HCT116 (cell line): ENCODE data around the gene SLC25A13. TPM values are rescaled to one million over a fixed set of nuclear protein-coding genes. Genes with fewer than 3 reads are reported as not detected.
A peak's percentile ranks its signal among the peaks of the same experiment; 100 is the strongest.

Experiments
- ATAC-seq: fragments of 200-7000 bp; cut with Tn5 transposase; 2 replicates; pipeline ENCODE4 v1.9.1; 2020; ENCODE audit warnings: mild to moderate bottlenecking, moderate library complexity
- BruUV-seq: library from RNA; stranded (reverse); fragments of 400-500 nt; replicated peaks from 2 replicates; lab custom pipeline; 2021; lab: Mats Ljungman, UMichigan
- CTCF ChIA-PET: fragments of 300-600 bp; sonication (Branson Sonifier 250); formaldehyde crosslinking; loops from one replicate; lab custom pipeline; 2021; ENCODE audit warnings: antibody characterized with exemption; lab: Charles Lee
- POLR2A ChIA-PET: fragments of 300-600, 350-600 bp; sonication (Branson Sonifier 250); formaldehyde crosslinking; loops from one replicate; lab custom pipeline; 2021; ENCODE audit warnings: antibody characterized with exemption; lab: Charles Lee
- RAD21 ChIA-PET, 2 experiments: fragments of 300-600 bp; sonication (Branson Sonifier 250); formaldehyde crosslinking; loops; one replicate each; lab custom pipeline; 2023; ENCODE audit warnings: low total read pairs in 2 of 2; ENCODE audit not compliant: uncharacterized antibody in 2 of 2, unreplicated experiment in 2 of 2, low non-redundant PET in 1 of 2; lab: Charles Lee
- DNase-seq: peaks from one replicate; pipeline ENCODE4 v3.0.0-alpha.2; 2010; ENCODE audit warnings: low read depth, low spot score
- H2AFZ ChIP-seq: fragments of 200-600 bp; shearing (Covaris generic), sonication (generic); 2 replicates; pipeline ENCODE4 v1.6.1; 2017; ENCODE audit warnings: low read depth, mixed run types, mixed read lengths, antibody characterized with exemption, low read length; ENCODE audit not compliant: poor library complexity, severe bottlenecking
- H3K27ac ChIP-seq: 2 replicates; pipeline ENCODE4 v1.5.1; 2012; ENCODE audit warnings: low read depth, low read length
- H3K27me3 ChIP-seq: fragments of 200-600 bp; sonication (generic); 2 replicates; pipeline ENCODE4 v1.6.1; 2016; ENCODE audit warnings: mixed run types, low read length, mixed read lengths; ENCODE audit not compliant: insufficient read depth
- H3K36me3 ChIP-seq, 2 experiments: fragments of 200-500 bp in 1 of 2; fragments of 200-600 bp in 1 of 2; sonication (Bioruptor generic) in 1 of 2; sonication (generic) in 1 of 2; 2 replicates each; pipeline versions ENCODE4 v1.5.1 to v1.6.1; 2014 to 2016; ENCODE audit warnings: low read length in 2 of 2, inconsistent platforms in 1 of 2, mixed read lengths in 1 of 2, mixed run types in 1 of 2; ENCODE audit not compliant: insufficient read depth in 2 of 2, control insufficient read depth in 1 of 2
- H3K4me1 ChIP-seq, 2 experiments: fragments of 200-600 bp in 1 of 2; sonication (generic) in 1 of 2; 2 replicates each; pipeline versions ENCODE4 v1.5.1 to v1.6.1; 2012 to 2017; ENCODE audit warnings: low read length in 2 of 2, inconsistent platforms in 1 of 2, mild to moderate bottlenecking in 1 of 2, mixed read lengths in 1 of 2, mixed run types in 1 of 2, moderate library complexity in 1 of 2; ENCODE audit not compliant: insufficient read depth in 2 of 2, control insufficient read depth in 1 of 2
- H3K4me2 ChIP-seq: fragments of 200-600 bp; sonication (generic); 2 replicates; pipeline ENCODE4 v1.6.1; 2017; ENCODE audit warnings: mixed run types, low read length, mixed read lengths
- H3K4me3 ChIP-seq, 2 experiments: fragments of 200-600 bp in 1 of 2; sonication (generic) in 1 of 2; replicated peaks in 1 of 2; 2 replicates each; pipeline ENCODE4 v1.5.1; 2011 to 2016; ENCODE audit warnings: low read length in 2 of 2, control low read depth in 1 of 2, low read depth in 1 of 2, mild to moderate bottlenecking in 1 of 2, mixed read lengths in 1 of 2, mixed run types in 1 of 2
- H3K79me2 ChIP-seq: fragments of 200-600 bp; sonication (generic); 2 replicates; pipeline ENCODE4 v1.6.1; 2017; ENCODE audit warnings: mild to moderate bottlenecking, mixed run types, low read length, moderate library complexity, mixed read lengths; ENCODE audit not compliant: insufficient read depth
- H3K9ac ChIP-seq: fragments of 200-600 bp; sonication (generic); 2 replicates; pipeline ENCODE4 v1.6.1; 2016; ENCODE audit warnings: low read length, mixed read lengths
- H3K9me2 ChIP-seq: fragments of 200-600 bp; sonication (generic), shearing (Covaris generic); 2 replicates; pipeline ENCODE4 v1.6.1; 2017; ENCODE audit warnings: mixed run types, mild to moderate bottlenecking, moderate library complexity; ENCODE audit not compliant: insufficient read depth
- H3K9me3 ChIP-seq, 2 experiments: fragments of 200-500 bp in 1 of 2; fragments of 200-600 bp in 1 of 2; sonication (Bioruptor generic) in 1 of 2; sonication (generic) in 1 of 2; 2 replicates each; pipeline ENCODE4 v1.6.1; 2014 to 2017; ENCODE audit warnings: low read length in 2 of 2, mixed read lengths in 2 of 2, inconsistent platforms in 1 of 2, low read depth in 1 of 2, mild to moderate bottlenecking in 1 of 2, mixed run types in 1 of 2, moderate library complexity in 1 of 2; ENCODE audit not compliant: control insufficient read depth in 1 of 2, insufficient read depth in 1 of 2
- H4K20me1 ChIP-seq: fragments of 200-600 bp; sonication (generic), shearing (Covaris generic); 2 replicates; pipeline ENCODE4 v1.6.1; 2017; ENCODE audit warnings: mixed run types, mild to moderate bottlenecking, moderate library complexity; ENCODE audit not compliant: insufficient read depth
- CBX3 ChIP-seq: IDR thresholded peaks from 2 replicates; pipeline ENCODE4 v1.6.1; 2012; ENCODE audit warnings: low read depth
- ELF1 ChIP-seq: IDR thresholded peaks from 2 replicates; pipeline ENCODE4 v1.6.1; 2012; ENCODE audit warnings: low read depth, borderline replicate concordance
- EZH2phosphoT487 ChIP-seq: fragments of 200-600 bp; IDR thresholded peaks from 2 replicates; pipeline ENCODE4 v1.6.1; 2018; ENCODE audit warnings: antibody characterized with exemption, borderline replicate concordance
- FOSL1 ChIP-seq: IDR thresholded peaks from 2 replicates; pipeline ENCODE4 v1.6.1; 2012; ENCODE audit warnings: low read depth
- JUND ChIP-seq: IDR thresholded peaks from 2 replicates; pipeline ENCODE4 v1.6.1; 2012
- POLR2A ChIP-seq: IDR thresholded peaks from 2 replicates; pipeline ENCODE4 v1.7.0; 2011; ENCODE audit warnings: borderline replicate concordance; ENCODE audit not compliant: insufficient read depth, insufficient read length; ENCODE audit errors: extremely low read depth
- RAD21 ChIP-seq: IDR thresholded peaks from 2 replicates; pipeline ENCODE4 v1.6.1; 2012; ENCODE audit warnings: low read depth, mild to moderate bottlenecking
- SIN3A ChIP-seq: IDR thresholded peaks from 2 replicates; pipeline ENCODE4 v1.6.1; 2012; ENCODE audit warnings: low read depth
- TCF7L2 ChIP-seq: IDR thresholded peaks from 2 replicates; pipeline ENCODE4 v1.7.0; 2011; ENCODE audit warnings: borderline replicate concordance, inconsistent platforms; ENCODE audit not compliant: insufficient read depth, insufficient read length; ENCODE audit errors: extremely low read depth
- YY1 ChIP-seq: IDR thresholded peaks from 2 replicates; pipeline ENCODE4 v1.6.1; 2011; ENCODE audit warnings: low read length, low read depth, moderate library complexity, mild to moderate bottlenecking; ENCODE audit not compliant: insufficient replicate concordance; ENCODE audit errors: extremely low read depth
- ZFX ChIP-seq: fragments of 450-650 bp; IDR thresholded peaks from 2 replicates; pipeline ENCODE4 v1.6.1; 2017
- ZNF274 ChIP-seq: fragments of 200-500 bp; sonication (Bioruptor generic); IDR thresholded peaks from 2 replicates; pipeline ENCODE4 v1.6.1; 2014; ENCODE audit warnings: mild to moderate bottlenecking, low read depth, low read length, inconsistent platforms
- intact Hi-C: fragments of 100-400 bp; cut with micrococcal nuclease; formaldehyde crosslinking; loops from 2 replicates; pipeline ENCODE4 v1.10.0; 2022
- total RNA-seq: library from RNA; stranded (reverse); gene quantifications from one replicate; pipeline ENCODE4 v1.2.1, GENCODE V29; 2021; ENCODE audit not compliant: unreplicated experiment
- TF ChIP-seq, protein P1 (sequence below): IDR thresholded peaks from 2 replicates; pipeline ENCODE4 v1.6.1; 2011; ENCODE audit warnings: mild to moderate bottlenecking, low read length, moderate library complexity; ENCODE audit not compliant: insufficient replicate concordance; ENCODE audit errors: extremely low read depth
- TF ChIP-seq, protein P2 (sequence below): IDR thresholded peaks from 2 replicates; pipeline ENCODE4 v1.6.1; 2012
- TF ChIP-seq, protein P3 (sequence below), 3 experiments: fragments of 200-600 bp in 1 of 3; sonication (generic) in 1 of 3; IDR thresholded peaks in 2 of 3; conservative IDR thresholded peaks in 1 of 3; 2 replicates each; pipeline ENCODE4 v1.5.1; 2012 to 2017; ENCODE audit warnings: low read depth in 2 of 3, low read length in 2 of 3, antibody characterized with exemption in 1 of 3, borderline replicate concordance in 1 of 3, control low read depth in 1 of 3, mild to moderate bottlenecking in 1 of 3, mixed read lengths in 1 of 3, mixed run types in 1 of 3, moderate library complexity in 1 of 3; ENCODE audit not compliant: insufficient read depth in 1 of 3

The SLC25A13 gene
- total RNA-seq, 1 experiment from 2014 or later = 19.3 TPM

DNA sequence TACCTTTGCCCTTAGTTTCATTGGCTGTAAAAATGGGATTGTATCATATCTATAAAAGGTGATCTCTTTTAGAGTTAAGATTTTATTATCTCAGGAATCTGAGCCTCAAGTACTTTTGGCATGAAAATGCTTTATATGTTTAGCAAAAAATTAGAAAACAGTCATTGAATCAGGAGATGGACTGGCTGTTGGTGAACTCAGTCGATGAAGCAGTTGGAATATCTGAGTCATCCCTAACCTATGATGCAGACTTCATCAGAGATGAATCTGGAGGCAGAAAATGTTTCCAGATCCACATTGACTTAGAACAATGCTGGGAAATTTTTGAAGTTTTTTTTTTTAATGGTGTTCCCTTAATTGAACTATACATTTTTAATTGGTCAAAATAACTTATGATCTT is 228.5 kb downstream of the SLC25A13 start:
- H3K4me3 ChIP-seq = no peak overlapping the region
- ChIA-PET RAD21 (no interaction called here), POLR2A (no interaction called here), CTCF (no interaction called here)
- H3K79me2 ChIP-seq = no peaks in the 10 kb centered on the region
- H3K4me2 ChIP-seq = no peak overlapping the region
- H3K36me3 ChIP-seq = no peaks in the 10 kb centered on the region
- no peaks in the 10 kb centered on the region for H3K4me1 ChIP-seq
- DNase-seq (no peak), ATAC-seq (no peak)
- intact Hi-C loops = no loop called here
- H3K9me3 ChIP-seq = no peaks in the 10 kb centered on the region
- H3K27me3 ChIP-seq = peaks cover 68% of the 10 kb centered on the region
- BruUV-seq = no TSS peak
- no peaks in the 10 kb centered on the region for H3K9me2 ChIP-seq
- H3K27ac ChIP-seq = no peak overlapping the region
- H2AFZ ChIP-seq = no peak overlapping the region
- TF ChIP-seq FOSL1 (peak; percentile 40; the same call in 1 of the 2 replicates), POLR2A (no peak)
- no peak overlapping the region for H3K9ac ChIP-seq
- no peaks in the 10 kb centered on the region for H4K20me1 ChIP-seq

DNA sequence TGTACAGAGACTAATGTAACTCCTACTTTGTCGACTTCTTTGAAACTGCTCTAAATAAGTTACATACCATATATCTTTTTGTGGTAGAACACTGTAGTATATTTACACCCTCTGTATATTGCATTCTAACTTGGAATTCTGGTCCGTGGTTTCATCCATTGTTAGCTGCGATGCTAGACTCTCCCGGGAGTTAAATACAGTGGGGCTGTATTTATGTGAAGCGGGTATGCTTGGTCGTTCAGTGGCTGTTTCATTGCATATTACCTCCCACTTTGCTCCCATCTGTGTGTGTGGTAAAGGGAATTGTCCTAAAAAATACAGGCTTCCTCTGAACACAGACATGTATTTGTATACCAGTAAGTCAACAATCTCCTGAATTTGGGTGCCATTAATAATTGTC is 231.1 kb downstream of the SLC25A13 start:
- H3K4me1 ChIP-seq = no peaks in the 10 kb centered on the region
- ChIA-PET CTCF (no interaction called here), RAD21 (no interaction called here), POLR2A (no interaction called here)
- H3K9ac ChIP-seq = no peak overlapping the region
- no TSS peak for BruUV-seq
- H3K36me3 ChIP-seq = no peaks in the 10 kb centered on the region
- peaks cover 57% of the 10 kb centered on the region for H3K27me3 ChIP-seq
- no peaks in the 10 kb centered on the region for H3K79me2 ChIP-seq
- no peak for ATAC-seq
- H3K27ac ChIP-seq = no peak overlapping the region
- H2AFZ ChIP-seq = no peak overlapping the region
- intact Hi-C loops = no loop called here
- no peaks in the 10 kb centered on the region for H4K20me1 ChIP-seq
- no peak overlapping the region for H3K4me2 ChIP-seq
- no peak for DNase-seq
- no peaks in the 10 kb centered on the region for H3K9me3 ChIP-seq
- H3K4me3 ChIP-seq = no peak overlapping the region
- H3K9me2 ChIP-seq = no peaks in the 10 kb centered on the region
- TF ChIP-seq YY1 = no peak
- TF ChIP-seq ELF1 = no peak
- no peak for TF ChIP-seq ZNF274
- TF ChIP-seq, protein P1, sequence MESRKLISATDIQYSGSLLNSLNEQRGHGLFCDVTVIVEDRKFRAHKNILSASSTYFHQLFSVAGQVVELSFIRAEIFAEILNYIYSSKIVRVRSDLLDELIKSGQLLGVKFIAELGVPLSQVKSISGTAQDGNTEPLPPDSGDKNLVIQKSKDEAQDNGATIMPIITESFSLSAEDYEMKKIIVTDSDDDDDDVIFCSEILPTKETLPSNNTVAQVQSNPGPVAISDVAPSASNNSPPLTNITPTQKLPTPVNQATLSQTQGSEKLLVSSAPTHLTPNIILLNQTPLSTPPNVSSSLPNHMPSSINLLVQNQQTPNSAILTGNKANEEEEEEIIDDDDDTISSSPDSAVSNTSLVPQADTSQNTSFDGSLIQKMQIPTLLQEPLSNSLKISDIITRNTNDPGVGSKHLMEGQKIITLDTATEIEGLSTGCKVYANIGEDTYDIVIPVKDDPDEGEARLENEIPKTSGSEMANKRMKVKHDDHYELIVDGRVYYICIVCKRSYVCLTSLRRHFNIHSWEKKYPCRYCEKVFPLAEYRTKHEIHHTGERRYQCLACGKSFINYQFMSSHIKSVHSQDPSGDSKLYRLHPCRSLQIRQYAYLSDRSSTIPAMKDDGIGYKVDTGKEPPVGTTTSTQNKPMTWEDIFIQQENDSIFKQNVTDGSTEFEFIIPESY = no peak
- no peak for TF ChIP-seq ZFX
- no peak for TF ChIP-seq TCF7L2
- TF ChIP-seq, protein P2, sequence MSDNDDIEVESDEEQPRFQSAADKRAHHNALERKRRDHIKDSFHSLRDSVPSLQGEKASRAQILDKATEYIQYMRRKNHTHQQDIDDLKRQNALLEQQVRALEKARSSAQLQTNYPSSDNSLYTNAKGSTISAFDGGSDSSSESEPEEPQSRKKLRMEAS = no peak
- TF ChIP-seq SIN3A = no peak
- no peak for TF ChIP-seq FOSL1
- no peak for TF ChIP-seq RAD21
- no peak for TF ChIP-seq CBX3
- no peak for TF ChIP-seq EZH2phosphoT487
- no peak for TF ChIP-seq JUND
- TF ChIP-seq, protein P3, sequence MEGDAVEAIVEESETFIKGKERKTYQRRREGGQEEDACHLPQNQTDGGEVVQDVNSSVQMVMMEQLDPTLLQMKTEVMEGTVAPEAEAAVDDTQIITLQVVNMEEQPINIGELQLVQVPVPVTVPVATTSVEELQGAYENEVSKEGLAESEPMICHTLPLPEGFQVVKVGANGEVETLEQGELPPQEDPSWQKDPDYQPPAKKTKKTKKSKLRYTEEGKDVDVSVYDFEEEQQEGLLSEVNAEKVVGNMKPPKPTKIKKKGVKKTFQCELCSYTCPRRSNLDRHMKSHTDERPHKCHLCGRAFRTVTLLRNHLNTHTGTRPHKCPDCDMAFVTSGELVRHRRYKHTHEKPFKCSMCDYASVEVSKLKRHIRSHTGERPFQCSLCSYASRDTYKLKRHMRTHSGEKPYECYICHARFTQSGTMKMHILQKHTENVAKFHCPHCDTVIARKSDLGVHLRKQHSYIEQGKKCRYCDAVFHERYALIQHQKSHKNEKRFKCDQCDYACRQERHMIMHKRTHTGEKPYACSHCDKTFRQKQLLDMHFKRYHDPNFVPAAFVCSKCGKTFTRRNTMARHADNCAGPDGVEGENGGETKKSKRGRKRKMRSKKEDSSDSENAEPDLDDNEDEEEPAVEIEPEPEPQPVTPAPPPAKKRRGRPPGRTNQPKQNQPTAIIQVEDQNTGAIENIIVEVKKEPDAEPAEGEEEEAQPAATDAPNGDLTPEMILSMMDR (IDR thresholded peaks at IDR 0.05 in 2 of 3, conservative IDR thresholded peaks at IDR 0.05 in 1 of 3; ENCODE audit: borderline replicate concordance in 1 of 3, insufficient read depth in 1 of 3, low read depth in 2 of 3, low read length in 2 of 3) = no peak
- TF ChIP-seq POLR2A = no peak
